Mucosa of descending colon (tissue), 3 donors: ENCODE measurements around the gene CIT. TPM values are rescaled to one million over a fixed set of nuclear protein-coding genes. Genes with fewer than 3 reads are reported as not detected.

ENCODE experiments used
- ATAC-seq: fragments of 200-7000 bp; cut with Tn5 transposase; one replicate; pipeline ENCODE4 v1.9.1; 2020; ENCODE audit warnings: mild to moderate bottlenecking, moderate library complexity
- DNase-seq, 3 donors: peaks; one replicate each; pipeline ENCODE4 v3.0.0-alpha.2; 2020
- H3K36me3 ChIP-seq: fragments of 200-600 bp; one replicate; pipeline ENCODE4 v1.8.0; 2021; ENCODE audit warnings: low read depth, mild to moderate bottlenecking
- H3K4me1 ChIP-seq: fragments of 200-600 bp; one replicate; pipeline ENCODE4 v1.8.0; 2021; ENCODE audit warnings: low read depth, mild to moderate bottlenecking
- H3K4me3 ChIP-seq: fragments of 200-600 bp; one replicate; pipeline ENCODE4 v1.8.0; 2021; ENCODE audit warnings: mild to moderate bottlenecking
- H3K9me3 ChIP-seq: fragments of 200-600 bp; one replicate; pipeline ENCODE4 v1.8.0; 2021; ENCODE audit warnings: mild to moderate bottlenecking
- intact Hi-C, 2 donors: fragments of 100-400 bp; cut with DNase I in 1 of 2; cut with micrococcal nuclease in 1 of 2; formaldehyde crosslinking; loops; one replicate each; pipeline versions ENCODE4 v1.11.0 to v1.11.1; 2022; cut with DNase I, micrococcal nuclease
- total RNA-seq, 3 donors: library from RNA; stranded (reverse); fragmentation: NEBNext Ultra II Directional in 2 of 3; extraction: Animal tissue kit (Norgen Biotek cat#: 25700) in 2 of 3; gene quantifications; one replicate each; pipeline versions ENCODE4 v1.2.1 to v1.2.4, GENCODE V29; 2021 to 2023
- TF ChIP-seq, protein P1 (sequence below): fragments of 200-600 bp; IDR thresholded peaks from one replicate; pipeline ENCODE4 v1.8.0; 2022; ENCODE audit warnings: antibody characterized with exemption, mild to moderate bottlenecking
- donor health status: DM: no; HTN: no; CAD: no; lungs with moderate emphysema.
- donor health status: DM: no; HTN: no; CAD: no.
- donor health status: DM: no; HTN: yes; CAD: no.

Gene CIT
- total RNA-seq, 3 donors from 2014 or later: 7.5 to 20.5 (median 11.2) TPM

GRCh38 chr12:119744900-119745606, 132.1 kb downstream of the CIT start:
- peaks cover 16% of the 10 kb centered on the region for H3K9me3 ChIP-seq
- intact Hi-C loops: no loop called here
- DNase-seq: no peak
- no peak for ATAC-seq
- H3K4me3 ChIP-seq: no peak overlapping the region
- TF ChIP-seq, protein P1, sequence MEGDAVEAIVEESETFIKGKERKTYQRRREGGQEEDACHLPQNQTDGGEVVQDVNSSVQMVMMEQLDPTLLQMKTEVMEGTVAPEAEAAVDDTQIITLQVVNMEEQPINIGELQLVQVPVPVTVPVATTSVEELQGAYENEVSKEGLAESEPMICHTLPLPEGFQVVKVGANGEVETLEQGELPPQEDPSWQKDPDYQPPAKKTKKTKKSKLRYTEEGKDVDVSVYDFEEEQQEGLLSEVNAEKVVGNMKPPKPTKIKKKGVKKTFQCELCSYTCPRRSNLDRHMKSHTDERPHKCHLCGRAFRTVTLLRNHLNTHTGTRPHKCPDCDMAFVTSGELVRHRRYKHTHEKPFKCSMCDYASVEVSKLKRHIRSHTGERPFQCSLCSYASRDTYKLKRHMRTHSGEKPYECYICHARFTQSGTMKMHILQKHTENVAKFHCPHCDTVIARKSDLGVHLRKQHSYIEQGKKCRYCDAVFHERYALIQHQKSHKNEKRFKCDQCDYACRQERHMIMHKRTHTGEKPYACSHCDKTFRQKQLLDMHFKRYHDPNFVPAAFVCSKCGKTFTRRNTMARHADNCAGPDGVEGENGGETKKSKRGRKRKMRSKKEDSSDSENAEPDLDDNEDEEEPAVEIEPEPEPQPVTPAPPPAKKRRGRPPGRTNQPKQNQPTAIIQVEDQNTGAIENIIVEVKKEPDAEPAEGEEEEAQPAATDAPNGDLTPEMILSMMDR: no peak
- H3K36me3 ChIP-seq: no peaks in the 10 kb centered on the region
- H3K4me1 ChIP-seq: no peaks in the 10 kb centered on the region

DNA sequence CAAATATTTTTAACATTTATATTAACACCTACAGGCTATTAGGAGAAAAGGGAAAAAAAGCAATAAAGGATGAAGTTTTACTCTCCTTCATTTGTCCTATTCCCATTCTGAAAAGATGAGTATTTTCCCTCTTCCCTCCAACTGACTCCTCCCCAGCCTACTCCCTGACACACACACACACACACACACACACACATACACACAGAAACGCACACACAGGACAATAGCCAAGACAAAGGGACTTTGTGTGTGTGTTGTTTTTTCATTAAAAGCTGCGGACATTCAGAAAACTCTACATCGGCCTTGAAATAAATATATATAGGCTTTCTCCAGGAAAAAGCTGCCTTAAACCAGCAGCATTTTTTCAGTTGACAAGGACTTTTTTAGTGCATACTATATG, 134.4 kb downstream of the CIT start:
- intact Hi-C loops: no loop called here
- ATAC-seq (no peak), DNase-seq (no peak)
- H3K9me3 ChIP-seq: peaks cover 16% of the 10 kb centered on the region
- no peaks in the 10 kb centered on the region for H3K36me3 ChIP-seq
- H3K4me1 ChIP-seq: no peaks in the 10 kb centered on the region
- H3K4me3 ChIP-seq: no peak overlapping the region
- TF ChIP-seq, protein P1: no peak

GRCh38 chr12:119740830-119741229, 136.3 kb downstream of the CIT start:
- ATAC-seq (no peak), DNase-seq (no peak)
- H3K9me3 ChIP-seq: peaks cover 14% of the 10 kb centered on the region
- H3K4me3 ChIP-seq: no peak overlapping the region
- TF ChIP-seq, protein P1: no peak
- intact Hi-C loops: no loop called here
- H3K4me1 ChIP-seq: no peaks in the 10 kb centered on the region
- no peaks in the 10 kb centered on the region for H3K36me3 ChIP-seq

DNA sequence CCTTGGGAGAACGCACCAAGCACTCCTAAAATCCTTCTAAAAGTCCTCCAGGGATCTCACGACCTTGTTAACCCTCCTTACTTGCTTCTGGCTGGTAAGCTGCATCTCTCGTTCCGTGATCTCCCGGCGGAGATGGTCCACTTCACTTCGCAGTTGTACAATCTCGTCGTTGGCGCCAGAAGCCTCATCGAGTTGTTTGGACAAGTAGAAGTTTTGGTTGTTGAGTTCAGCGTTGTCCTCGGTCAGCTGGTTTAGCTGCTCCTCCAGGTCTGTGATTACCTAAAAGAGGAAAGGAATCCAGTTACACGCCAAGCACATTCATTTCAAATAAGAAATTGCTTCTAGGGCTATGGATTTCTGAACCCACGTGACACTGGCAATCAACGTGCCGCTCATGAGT, 142.0 kb downstream of the CIT start:
- Histone ChIP-seq H3K4me1 (no peaks in the 10 kb centered on the region), H3K4me3 (no peak overlapping the region), H3K36me3 (no peaks in the 10 kb centered on the region), H3K9me3 (no peaks in the 10 kb centered on the region)
- no peak for ATAC-seq
- TF ChIP-seq, protein P1: no peak
- intact Hi-C loops: no loop called here
- no peak for DNase-seq

DNA sequence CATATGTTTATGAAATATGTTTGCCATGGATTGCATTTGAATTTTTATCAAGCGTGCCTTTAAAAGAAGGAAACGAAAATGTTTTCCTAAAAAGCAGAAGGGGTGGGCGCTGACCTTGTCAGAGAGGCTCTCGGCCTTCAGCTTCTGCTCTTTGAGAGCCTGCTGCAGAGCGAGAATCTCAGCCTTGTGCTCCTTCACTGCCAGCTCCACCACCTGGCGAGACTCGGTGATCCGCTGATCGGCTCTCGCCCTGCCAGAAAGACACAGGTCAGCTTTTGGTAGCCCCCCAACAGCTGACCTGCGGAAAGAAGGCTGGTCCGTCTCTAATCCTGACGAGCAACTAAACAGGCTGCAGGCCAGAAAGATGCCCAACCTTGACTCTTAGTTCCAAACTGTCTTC, 146.7 kb downstream of the CIT start:
- H3K4me1 ChIP-seq: no peaks in the 10 kb centered on the region
- no peaks in the 10 kb centered on the region for H3K36me3 ChIP-seq
- DNase-seq (no peak), ATAC-seq (no peak)
- TF ChIP-seq, protein P1: no peak
- H3K4me3 ChIP-seq: no peak overlapping the region
- no peaks in the 10 kb centered on the region for H3K9me3 ChIP-seq
- intact Hi-C loops: no loop called here

- intact Hi-C loops: no loop called here
- no peaks in the 10 kb centered on the region for H3K36me3 ChIP-seq
- H3K4me3 ChIP-seq: no peak overlapping the region
- H3K4me1 ChIP-seq: no peaks in the 10 kb centered on the region
- ATAC-seq: no peak
- DNase-seq: no peak
- no peaks in the 10 kb centered on the region for H3K9me3 ChIP-seq
- TF ChIP-seq, protein P1: no peak
Observed at GRCh38 chr12:119729871-119730270, 147.2 kb downstream of the CIT start.
